Gastrocnemius medialis (tissue), 4 donors: ENCODE data around the gene MPRIP.

ENCODE experiments used
- CTCF ChIP-seq, 5 experiments: fragments of 450-650 bp in 3 of 5; fragments of 200-600 bp in 2 of 5; sonication (generic) in 2 of 5; IDR thresholded peaks in 4 of 5; conservative IDR thresholded peaks in 1 of 5; 1 replicate in 4 of 5; 2 replicates in 1 of 5; pipeline ENCODE4 v1.5.1; 2016 to 2019; ENCODE audit warnings: antibody characterized with exemption in 5 of 5, mild to moderate bottlenecking in 3 of 5, moderate library complexity in 3 of 5
- POLR2A ChIP-seq, 2 donors: fragments of 450-650 bp; IDR thresholded peaks; one replicate each; pipeline ENCODE4 v1.6.1; 2017; ENCODE audit warnings: antibody characterized with exemption in 2 of 2, mild to moderate bottlenecking in 2 of 2, moderate library complexity in 2 of 2

DNA sequence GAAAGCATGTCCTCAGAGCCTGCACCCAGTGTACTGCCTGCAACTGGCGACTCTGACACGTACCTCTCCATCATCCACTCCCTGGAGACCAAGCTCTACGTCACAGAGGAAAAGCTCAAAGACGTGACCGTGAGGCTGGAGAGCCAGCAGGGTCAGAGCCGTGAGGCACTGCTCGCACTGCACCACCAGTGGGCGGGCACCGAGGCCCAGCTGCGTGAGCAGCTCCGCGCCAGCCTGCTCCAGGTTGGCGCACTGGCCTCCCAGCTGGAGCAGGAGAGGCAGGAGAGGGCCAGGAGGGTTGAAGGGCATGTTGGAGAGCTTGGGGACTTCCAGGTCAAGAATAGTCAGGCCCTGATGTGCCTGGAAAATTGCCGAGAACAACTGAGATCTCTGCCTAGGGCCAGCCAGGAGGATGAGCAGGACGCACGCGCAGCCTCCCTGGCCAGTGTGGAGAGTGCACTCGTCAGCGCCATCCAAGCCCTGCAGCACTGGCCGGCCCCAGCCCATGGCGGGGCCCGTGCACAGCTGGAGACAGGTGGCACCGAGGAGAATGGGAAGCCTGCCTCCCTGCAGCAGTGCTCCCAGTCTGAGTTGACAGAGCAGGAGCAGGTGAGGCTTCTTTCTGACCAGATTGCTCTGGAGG, 123.5 kb downstream of the MPRIP start:
- TF ChIP-seq POLR2A (IDR thresholded peaks at IDR 0.05) (no peak), CTCF (IDR thresholded peaks at IDR 0.05 in 4 of 5, conservative IDR thresholded peaks at IDR 0.05 in 1 of 5) (no peak)
